ENCODE data around the gene MYCBPAP.

MYCBPAP gene

DNA sequence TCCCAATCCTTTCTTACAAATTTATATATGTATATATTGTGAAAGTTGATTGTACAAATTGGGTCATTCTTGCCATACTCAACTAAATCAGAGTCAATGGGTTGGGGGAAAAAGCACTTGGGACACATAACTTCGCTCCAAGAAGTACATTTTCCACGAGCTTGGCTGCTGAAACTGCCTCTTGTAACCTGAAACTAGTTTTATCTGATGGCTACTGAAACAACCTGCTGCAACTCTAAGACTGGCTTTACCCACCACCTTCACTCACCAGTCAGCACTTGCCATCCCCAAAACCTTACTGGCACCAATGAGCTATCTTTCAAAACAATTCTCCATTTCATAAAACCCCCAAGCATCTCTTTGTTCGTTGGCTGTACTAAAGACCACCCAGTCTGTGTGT, 14.5 kb upstream of the MYCBPAP start:
- H3K27ac ChIP-seq = no peak overlapping the region
- TF ChIP-seq, protein P1, sequence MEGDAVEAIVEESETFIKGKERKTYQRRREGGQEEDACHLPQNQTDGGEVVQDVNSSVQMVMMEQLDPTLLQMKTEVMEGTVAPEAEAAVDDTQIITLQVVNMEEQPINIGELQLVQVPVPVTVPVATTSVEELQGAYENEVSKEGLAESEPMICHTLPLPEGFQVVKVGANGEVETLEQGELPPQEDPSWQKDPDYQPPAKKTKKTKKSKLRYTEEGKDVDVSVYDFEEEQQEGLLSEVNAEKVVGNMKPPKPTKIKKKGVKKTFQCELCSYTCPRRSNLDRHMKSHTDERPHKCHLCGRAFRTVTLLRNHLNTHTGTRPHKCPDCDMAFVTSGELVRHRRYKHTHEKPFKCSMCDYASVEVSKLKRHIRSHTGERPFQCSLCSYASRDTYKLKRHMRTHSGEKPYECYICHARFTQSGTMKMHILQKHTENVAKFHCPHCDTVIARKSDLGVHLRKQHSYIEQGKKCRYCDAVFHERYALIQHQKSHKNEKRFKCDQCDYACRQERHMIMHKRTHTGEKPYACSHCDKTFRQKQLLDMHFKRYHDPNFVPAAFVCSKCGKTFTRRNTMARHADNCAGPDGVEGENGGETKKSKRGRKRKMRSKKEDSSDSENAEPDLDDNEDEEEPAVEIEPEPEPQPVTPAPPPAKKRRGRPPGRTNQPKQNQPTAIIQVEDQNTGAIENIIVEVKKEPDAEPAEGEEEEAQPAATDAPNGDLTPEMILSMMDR (conservative IDR thresholded peaks at IDR 0.05) = no peak

DNA sequence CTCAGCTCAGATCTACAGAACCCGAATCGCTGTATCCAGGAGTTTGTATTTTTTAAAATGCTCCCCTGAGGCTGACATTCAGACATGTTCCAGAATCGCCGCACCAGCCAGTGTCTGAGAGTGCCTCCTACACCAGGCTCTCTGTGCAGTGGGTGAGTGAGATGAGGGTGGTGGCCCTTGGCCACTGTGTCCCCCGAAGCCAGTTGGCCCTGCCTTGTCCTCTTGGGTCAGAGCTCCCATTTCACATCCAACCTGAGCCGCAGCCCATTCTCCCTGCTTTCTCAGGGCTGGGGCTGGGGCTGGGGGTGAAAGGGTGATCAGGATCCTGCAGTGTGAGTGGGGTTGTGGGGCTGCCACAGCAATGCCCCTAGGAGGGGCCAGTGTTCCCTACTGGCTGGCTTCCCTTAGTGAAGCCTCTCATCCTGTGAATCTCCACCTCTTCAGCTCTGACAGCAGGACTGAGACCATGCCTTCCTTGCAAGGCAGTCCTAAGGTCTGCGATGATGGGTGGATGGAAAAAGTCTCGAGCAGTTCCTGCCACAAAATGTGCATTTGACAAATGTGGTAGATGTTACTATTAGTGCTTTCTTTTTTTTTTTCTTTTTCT, 12.9 kb upstream of the MYCBPAP start:
- TF ChIP-seq, protein P1 (conservative IDR thresholded peaks at IDR 0.05) = no peak
- H3K27ac ChIP-seq = no peak overlapping the region

- TF ChIP-seq, protein P1 (conservative IDR thresholded peaks at IDR 0.05) = no peak
- no peak overlapping the region for H3K27ac ChIP-seq
Observed at GRCh38 chr17:50495918-50496317, 12.3 kb upstream of the MYCBPAP start.

DNA sequence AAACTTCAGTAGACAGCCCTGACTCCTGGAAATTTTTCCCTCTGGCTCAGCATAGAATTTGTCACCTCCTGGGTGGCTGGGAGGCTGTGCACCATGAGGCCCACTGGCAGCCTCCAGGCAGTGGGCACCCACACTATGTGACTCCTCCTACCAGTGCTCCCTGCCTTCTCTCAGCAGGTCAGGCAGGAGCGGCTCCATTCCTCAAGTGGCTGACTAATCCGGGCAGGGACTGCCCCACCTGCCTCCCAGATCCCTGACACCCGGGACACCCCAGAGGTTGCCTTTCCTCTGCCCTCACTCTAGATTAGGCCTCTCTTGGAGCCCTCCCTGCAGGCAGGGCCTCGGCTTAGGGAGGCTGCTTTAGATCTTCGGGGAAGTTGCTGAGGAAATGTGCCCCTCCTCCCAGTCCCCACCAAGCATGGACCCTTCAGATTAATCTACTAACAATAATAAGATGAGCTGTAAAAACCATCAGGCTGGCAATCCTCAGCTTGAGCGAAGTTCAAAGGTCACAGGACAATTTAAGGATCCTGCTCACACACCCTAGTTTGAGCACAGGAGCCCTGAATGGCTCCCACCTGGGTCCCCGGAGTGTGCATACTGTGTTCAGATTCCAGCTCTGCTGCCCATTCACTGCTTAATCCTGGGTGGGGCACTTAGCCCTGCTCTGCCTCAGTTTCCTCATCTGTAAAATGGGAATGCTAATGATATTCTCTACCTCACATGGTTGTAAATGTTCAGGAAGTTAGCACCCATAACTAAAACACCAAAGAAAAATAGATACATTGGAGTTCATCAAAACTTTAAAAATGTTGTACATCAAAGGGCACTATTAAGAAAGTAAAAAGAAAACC, 10.0 kb upstream of the MYCBPAP start:
- no peak overlapping the region for H3K27ac ChIP-seq
- TF ChIP-seq, protein P1 (conservative IDR thresholded peaks at IDR 0.05) = no peak

DNA sequence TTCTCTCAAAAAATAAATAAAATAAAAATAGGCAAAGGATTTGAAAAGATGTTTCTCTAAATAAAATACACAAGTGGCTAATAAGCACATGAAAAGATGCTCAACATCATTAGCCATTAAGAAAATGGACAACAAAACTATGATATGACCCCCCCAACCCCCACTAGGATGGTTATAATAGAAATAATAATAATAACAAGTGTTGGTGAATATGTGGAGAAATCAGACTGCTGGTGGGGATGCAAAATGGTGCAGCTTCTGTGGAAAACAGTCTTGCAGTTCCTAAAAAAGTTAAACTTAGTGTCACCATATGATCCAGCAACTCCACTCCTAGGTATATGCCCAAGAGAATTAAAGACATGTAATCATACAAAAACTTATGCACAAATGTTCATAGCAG, 9.0 kb upstream of the MYCBPAP start:
- TF ChIP-seq, protein P1 (conservative IDR thresholded peaks at IDR 0.05) = no peak
- H3K27ac ChIP-seq = no peak overlapping the region

DNA sequence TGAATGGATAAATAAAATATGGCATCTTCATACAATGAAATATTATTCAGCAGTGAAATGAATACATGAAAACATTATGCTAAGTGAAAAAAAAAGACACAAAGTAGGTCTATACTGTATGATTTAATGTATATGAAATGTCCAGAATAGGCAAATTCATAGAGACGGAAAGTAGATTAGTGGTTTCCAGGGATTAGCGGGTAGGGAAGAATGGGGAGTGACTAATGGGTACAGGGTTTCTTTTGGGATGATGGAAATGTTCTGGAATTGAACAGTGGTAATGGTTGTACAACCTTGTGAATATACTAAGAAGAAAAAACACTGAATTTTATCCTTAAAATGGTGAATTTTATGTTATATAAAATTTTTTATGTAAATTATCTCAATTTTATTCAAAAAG, 8.5 kb upstream of the MYCBPAP start:
- TF ChIP-seq, protein P1 (conservative IDR thresholded peaks at IDR 0.05) = no peak
- H3K27ac ChIP-seq = no peak overlapping the region

DNA sequence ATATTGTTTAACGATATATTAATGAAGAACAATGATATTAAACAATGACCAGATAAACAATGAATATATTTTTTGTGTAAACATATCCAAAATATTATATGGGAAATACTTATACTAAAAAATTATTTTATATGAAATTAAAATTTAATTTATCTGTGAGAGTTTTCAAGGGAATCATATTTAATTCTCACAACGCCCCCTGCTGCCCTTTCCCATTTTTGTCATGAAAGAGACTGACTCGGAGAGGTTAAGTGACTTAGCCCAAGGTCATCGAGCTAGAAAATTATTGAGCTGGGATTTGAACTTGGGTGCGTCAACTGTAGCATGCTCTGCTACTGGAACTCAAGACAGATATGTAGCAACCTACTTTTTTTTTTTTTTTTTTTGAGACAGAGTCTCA, 7.2 kb upstream of the MYCBPAP start:
- TF ChIP-seq, protein P1 (conservative IDR thresholded peaks at IDR 0.05) = peak; percentile 73
- no peak overlapping the region for H3K27ac ChIP-seq
